Naive thymus-derived CD4-positive, alpha-beta T cell (primary cell): ENCODE measurements around the gene ELSPBP1. TPM values are rescaled to one million over a fixed set of nuclear protein-coding genes. Genes with fewer than 3 reads are reported as not detected.

Experiments used
- ATAC-seq: fragments of 150-1000 bp; cut with Tn5 transposase; 2 replicates; pipeline ENCODE4 v1.10.0; 2021; ENCODE audit warnings: mild to moderate bottlenecking, moderate library complexity
- CTCF ChIA-PET: fragments of 350-600 bp; sonication (Branson Sonifier 250); formaldehyde crosslinking; loops from one replicate; lab custom pipeline; 2021; ENCODE audit warnings: antibody characterized with exemption; lab: Charles Lee
- POLR2A ChIA-PET: fragments of 350-600 bp; sonication (Branson Sonifier 250); formaldehyde crosslinking; loops from one replicate; lab custom pipeline; 2021; ENCODE audit warnings: antibody characterized with exemption, inconsistent platforms; lab: Charles Lee
- DNase-seq, 9 donors: peaks; one replicate each; pipeline versions ENCODE4 v3.0.0 to v3.0.0-alpha.2; 2020 to 2022; ENCODE audit warnings: mixed read lengths in 1 of 9
- H3K27ac ChIP-seq: one replicate; pipeline ENCODE4 v1.7.0; 2013; ENCODE audit warnings: mild to moderate bottlenecking, low read depth, low read length, moderate library complexity
- H3K27me3 ChIP-seq, 2 donors: one replicate each; pipeline ENCODE4 v1.7.0; 2013; ENCODE audit warnings: low read length in 2 of 2, mild to moderate bottlenecking in 2 of 2, moderate library complexity in 2 of 2; ENCODE audit not compliant: control insufficient read depth in 2 of 2, insufficient read depth in 2 of 2
- H3K36me3 ChIP-seq, 3 experiments: 1 replicate in 2 of 3; 2 replicates in 1 of 3; pipeline ENCODE4 v1.7.0; 2013; ENCODE audit warnings: low read length in 3 of 3, mild to moderate bottlenecking in 3 of 3, moderate library complexity in 1 of 3; ENCODE audit not compliant: insufficient read depth in 3 of 3, control insufficient read depth in 2 of 3
- H3K4me1 ChIP-seq, 2 donors: one replicate each; pipeline ENCODE4 v1.7.0; 2013; ENCODE audit warnings: low read length in 2 of 2, mild to moderate bottlenecking in 2 of 2, moderate library complexity in 1 of 2; ENCODE audit not compliant: control insufficient read depth in 2 of 2, insufficient read depth in 2 of 2
- H3K4me3 ChIP-seq: 2 replicates; pipeline ENCODE4 v1.7.0; 2013; ENCODE audit warnings: mild to moderate bottlenecking, low read length
- H3K9me3 ChIP-seq, 3 experiments: 1 replicate in 2 of 3; 2 replicates in 1 of 3; pipeline ENCODE4 v1.7.0; 2013; ENCODE audit warnings: low read length in 3 of 3; ENCODE audit not compliant: control insufficient read depth in 2 of 3
- H3K27ac Mint-ChIP-seq, 9 donors: one replicate each; pipeline ENCODE4 v1.8.0; 2020 to 2022; ENCODE audit warnings: mixed read lengths in 9 of 9, mild to moderate bottlenecking in 8 of 9, moderate library complexity in 5 of 9, inconsistent platforms in 2 of 9
- H3K27me3 Mint-ChIP-seq, 5 donors: one replicate each; pipeline ENCODE4 v1.8.0; 2021 to 2022; ENCODE audit warnings: mixed read lengths in 5 of 5, mild to moderate bottlenecking in 1 of 5
- H3K36me3 Mint-ChIP-seq, 5 donors: one replicate each; pipeline ENCODE4 v1.8.0; 2020 to 2022; ENCODE audit warnings: mixed read lengths in 5 of 5, mild to moderate bottlenecking in 3 of 5, inconsistent platforms in 1 of 5
- H3K4me1 Mint-ChIP-seq, 7 donors: one replicate each; pipeline ENCODE4 v1.8.0; 2020 to 2022; ENCODE audit warnings: mixed read lengths in 7 of 7, mild to moderate bottlenecking in 3 of 7, inconsistent platforms in 1 of 7
- H3K4me3 Mint-ChIP-seq, 10 donors: one replicate each; pipeline ENCODE4 v1.8.0; 2020 to 2022; ENCODE audit warnings: mild to moderate bottlenecking in 10 of 10, mixed read lengths in 10 of 10, moderate library complexity in 6 of 10, inconsistent platforms in 2 of 10
- H3K9me3 Mint-ChIP-seq, 11 donors: one replicate each; pipeline ENCODE4 v1.8.0; 2020 to 2022; ENCODE audit warnings: mixed read lengths in 11 of 11, mild to moderate bottlenecking in 4 of 11, inconsistent platforms in 1 of 11, moderate library complexity in 1 of 11
- intact Hi-C, 2 donors: fragments of 100-400 bp; cut with micrococcal nuclease; formaldehyde crosslinking; loops; one replicate each; pipeline ENCODE4 v1.15.1; 2023
- polyA plus RNA-seq, 2 donors: library from polyadenylated mRNA; unstranded; fragments of 300-500 nt; fragmentation: Illumina TruSeq; gene quantifications; one replicate each; pipeline ENCODE4 v1.2.3, GENCODE V29; 2021
- total RNA-seq, 6 experiments: library from RNA in 5 of 6; stranded (reverse) in 5 of 6; gene quantifications; 1 replicate in 5 of 6; 2 replicates in 1 of 6; pipeline ENCODE4 v1.2.3 and lab custom pipeline; 2021 to 2026

The ELSPBP1 gene
- total and polyA plus RNA-seq, 7 experiments from 2014 or later, result not detected

DNA sequence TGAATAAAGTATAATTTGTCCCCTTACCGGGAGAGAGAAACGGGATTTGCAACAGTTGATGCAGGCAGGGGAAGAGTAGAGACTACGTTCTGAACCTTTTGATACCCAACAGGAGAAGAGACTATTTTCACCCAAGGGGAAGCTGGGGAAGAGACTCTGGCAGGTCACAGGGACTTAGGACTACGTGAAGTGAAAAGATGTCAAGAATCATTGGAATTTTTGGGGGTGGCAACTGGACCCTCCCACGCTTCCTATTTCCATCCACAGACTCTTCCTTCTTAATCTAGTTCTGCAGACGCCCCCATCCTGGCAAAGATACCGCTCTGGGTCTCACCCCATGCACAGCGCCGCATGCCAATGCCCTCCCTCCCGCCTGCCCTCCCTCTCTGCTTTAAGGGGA lies 35.6 kb downstream of the ELSPBP1 start:
- H3K9me3 ChIP-seq, result no peaks in the 10 kb centered on the region

GRCh38 chr19:48033604-48034003 lies 39.2 kb downstream of the ELSPBP1 start:
- no peak overlapping the region for H3K4me3 ChIP-seq
- intact Hi-C loops, result no loop called here
- Mint-ChIP-seq H3K4me3 (no peak overlapping the region), H3K27me3 (peaks cover 7 to 43% (median 33%) of the 10 kb centered on the region in 5 donors), H3K27ac (no peak overlapping the region), H3K9me3 (peaks cover 0 to 19% (median 11%) of the 10 kb centered on the region in 11 donors), H3K4me1 (peaks cover 0 to 6% (median 0%) of the 10 kb centered on the region in 7 donors), H3K36me3 (peaks cover 0 to 11% (median 0%) of the 10 kb centered on the region in 5 donors)
- no peak overlapping the region for H3K27ac ChIP-seq
- H3K27me3 ChIP-seq, result no peaks in the 10 kb centered on the region
- no peaks in the 10 kb centered on the region for H3K4me1 ChIP-seq
- DNase-seq, result no peak
- H3K9me3 ChIP-seq, result peaks cover 0 to 8% (median 0%) of the 10 kb centered on the region in 3 experiments
- H3K36me3 ChIP-seq, result no peaks in the 10 kb centered on the region
- CTCF ChIA-PET, result no interaction called here
- POLR2A ChIA-PET, result no interaction called here
- no peak for ATAC-seq

More for the DNA sequence above, 35.6 kb downstream of the ELSPBP1 start:
- intact Hi-C loops, result no loop called here
- H3K9me3 Mint-ChIP-seq, result peaks cover 0 to 5% (median 0%) of the 10 kb centered on the region in 11 donors
- ChIA-PET CTCF (no interaction called here), POLR2A (no interaction called here)
- H3K36me3 Mint-ChIP-seq, result no peaks in the 10 kb centered on the region
- Histone ChIP-seq H3K27ac (no peak overlapping the region), H3K4me1 (no peaks in the 10 kb centered on the region), H3K36me3 (no peaks in the 10 kb centered on the region), H3K4me3 (no peak overlapping the region), H3K27me3 (no peaks in the 10 kb centered on the region)
- H3K4me3 Mint-ChIP-seq, result no peak overlapping the region
- no peak for ATAC-seq
- H3K27me3 Mint-ChIP-seq, result peaks cover 20 to 53% (median 39%) of the 10 kb centered on the region in 5 donors
- no peak for DNase-seq
- peaks cover 0 to 6% (median 0%) of the 10 kb centered on the region in 7 donors for H3K4me1 Mint-ChIP-seq
- no peak overlapping the region for H3K27ac Mint-ChIP-seq

DNA sequence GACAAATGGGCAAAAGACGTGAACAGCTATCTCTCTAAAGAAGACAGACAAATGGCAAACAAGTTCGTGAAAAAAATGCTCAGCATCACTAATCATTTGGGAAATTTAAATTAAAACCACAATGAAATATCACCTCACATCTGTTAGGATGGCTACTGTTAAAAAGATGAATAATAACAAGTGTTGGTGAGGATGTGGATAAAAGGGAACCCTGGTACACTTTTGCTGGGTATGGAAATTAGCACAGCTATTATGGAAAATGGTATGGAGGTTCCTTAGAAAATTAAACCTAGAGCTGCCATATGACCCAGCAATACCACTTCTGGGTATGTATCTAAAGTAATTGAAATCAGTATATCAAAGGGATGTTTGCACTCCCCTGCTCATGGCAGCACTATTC lies 42.3 kb downstream of the ELSPBP1 start:
- ATAC-seq (no peak), DNase-seq (no peak)
- peaks cover 0 to 8% (median 0%) of the 10 kb centered on the region in 3 experiments for H3K9me3 ChIP-seq
- POLR2A ChIA-PET, result no interaction called here
- Mint-ChIP-seq H3K27ac (no peak overlapping the region), H3K36me3 (peaks cover 0 to 19% (median 0%) of the 10 kb centered on the region in 5 donors), H3K4me1 (peaks cover 0 to 2% (median 0%) of the 10 kb centered on the region in 7 donors), H3K4me3 (no peak overlapping the region), H3K27me3 (peaks cover 6 to 57% (median 47%) of the 10 kb centered on the region in 5 donors), H3K9me3 (peaks cover 0 to 27% (median 11%) of the 10 kb centered on the region in 11 donors)
- H3K4me1 ChIP-seq, result no peaks in the 10 kb centered on the region
- CTCF ChIA-PET, result no interaction called here
- H3K36me3 ChIP-seq, result no peaks in the 10 kb centered on the region
- intact Hi-C loops, result no loop called here
- H3K4me3 ChIP-seq, result no peak overlapping the region
- no peak overlapping the region for H3K27ac ChIP-seq
- no peaks in the 10 kb centered on the region for H3K27me3 ChIP-seq

DNA sequence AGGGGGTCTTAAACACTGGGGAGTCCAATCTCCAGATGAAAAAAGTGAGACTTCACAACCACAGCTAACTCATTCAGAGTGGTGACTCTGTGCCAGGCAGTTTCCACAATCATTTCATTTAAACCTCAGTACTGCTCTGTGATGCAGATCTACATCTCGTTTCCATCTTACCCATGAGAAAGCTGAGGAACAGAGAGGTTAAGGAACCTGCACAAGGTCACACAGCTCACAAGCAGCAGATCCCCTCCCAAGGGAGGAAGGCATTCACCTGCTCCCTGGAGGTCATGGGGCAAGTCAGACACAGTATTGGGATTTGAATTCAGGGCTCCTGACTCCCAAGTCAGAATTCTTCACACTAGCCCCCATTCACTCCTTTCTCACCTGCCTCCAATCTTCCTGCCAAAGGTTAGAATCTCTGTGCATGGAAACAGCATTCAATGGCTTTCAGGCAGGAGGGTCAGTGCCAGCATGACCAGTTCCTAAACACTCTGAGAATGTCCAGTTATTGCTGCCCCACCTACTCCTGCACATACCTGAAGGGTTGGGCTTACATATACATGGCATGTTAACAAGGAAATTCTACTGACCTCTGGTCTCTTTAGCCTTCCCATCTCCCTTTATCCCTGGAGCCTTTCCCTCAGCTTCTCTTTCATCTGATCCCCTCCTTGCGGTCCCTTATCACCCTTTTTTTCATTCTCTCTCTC lies 47.6 kb downstream of the ELSPBP1 start:
- Mint-ChIP-seq H3K4me1 (no peaks in the 10 kb centered on the region), H3K9me3 (peaks cover 0 to 10% (median 4%) of the 10 kb centered on the region in 11 donors), H3K27me3 (peaks cover 4 to 60% (median 48%) of the 10 kb centered on the region in 5 donors), H3K36me3 (peaks cover 0 to 7% (median 0%) of the 10 kb centered on the region in 5 donors), H3K4me3 (no peak overlapping the region), H3K27ac (peak overlapping the region in 1 of 9 donors; percentile 70)
- ChIA-PET POLR2A (no interaction called here), CTCF (no interaction called here)
- Histone ChIP-seq H3K9me3 (no peaks in the 10 kb centered on the region), H3K4me3 (no peak overlapping the region), H3K27me3 (no peaks in the 10 kb centered on the region), H3K27ac (no peak overlapping the region), H3K36me3 (no peaks in the 10 kb centered on the region), H3K4me1 (no peaks in the 10 kb centered on the region)
- DNase-seq, result no peak
- no peak for ATAC-seq
- intact Hi-C loops, result no loop called here

DNA sequence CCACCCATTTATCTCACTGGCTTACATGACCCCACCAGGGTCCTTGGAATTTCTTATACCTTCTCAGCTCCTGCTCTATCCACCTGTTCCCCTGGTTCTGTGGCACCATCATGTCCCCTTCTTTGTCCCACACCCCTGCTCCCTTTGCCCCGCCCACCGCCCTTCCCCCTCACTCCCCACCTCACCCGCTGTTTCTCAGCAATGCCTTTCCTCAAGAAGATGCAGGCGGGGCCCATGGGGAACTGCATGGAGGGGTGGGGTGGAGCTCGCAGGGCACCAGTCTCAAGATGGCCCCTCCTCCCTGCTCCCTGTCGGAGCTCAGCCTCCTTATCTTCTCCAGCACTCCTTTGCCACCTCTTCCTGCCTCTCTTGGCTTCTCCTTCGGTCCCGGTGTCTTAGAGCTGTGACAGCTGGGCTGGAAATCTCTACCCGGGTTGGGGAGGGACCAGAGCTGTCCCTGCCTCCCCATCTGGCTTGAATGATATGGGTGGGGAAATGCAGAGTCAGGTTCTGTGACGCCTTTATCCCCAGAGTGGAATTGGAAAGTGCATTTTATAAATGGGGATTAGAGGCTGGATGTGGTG lies 49.3 kb downstream of the ELSPBP1 start, which contains the start of gene CABP5:
CABP5 (minus strand) TSS at position 405 of the 584 bp plus-strand sequence; CDS start at position 248, 157 bp downstream.
- no peaks in the 10 kb centered on the region for H3K4me1 Mint-ChIP-seq
- peaks cover 4 to 59% (median 49%) of the 10 kb centered on the region in 5 donors for H3K27me3 Mint-ChIP-seq
- ChIA-PET POLR2A (no interaction called here), CTCF (no interaction called here)
- H3K4me1 ChIP-seq, result no peaks in the 10 kb centered on the region
- H3K36me3 Mint-ChIP-seq, result peaks cover 0 to 7% (median 0%) of the 10 kb centered on the region in 5 donors
- no peaks in the 10 kb centered on the region for H3K36me3 ChIP-seq
- no peak within 1 kb of the TSS for H3K27ac Mint-ChIP-seq
- H3K9me3 ChIP-seq, result no peaks in the 10 kb centered on the region
- peaks cover 0 to 7% (median 4%) of the 10 kb centered on the region in 11 donors for H3K9me3 Mint-ChIP-seq
- no peak for DNase-seq
- no peaks in the 10 kb centered on the region for H3K27me3 ChIP-seq
- H3K4me3 Mint-ChIP-seq, result no peak within 1 kb of the TSS
- intact Hi-C loops, result no loop called here
- ATAC-seq, result no peak
- no peak within 1 kb of the TSS for H3K4me3 ChIP-seq
- no peak within 1 kb of the TSS for H3K27ac ChIP-seq

GRCh38 chr19:48044561-48044960 lies 50.1 kb downstream of the ELSPBP1 start:
- no peaks in the 10 kb centered on the region for H3K36me3 ChIP-seq
- ATAC-seq, result no peak
- ChIA-PET CTCF (no interaction called here), POLR2A (no interaction called here)
- H3K27ac ChIP-seq, result no peak overlapping the region
- no peaks in the 10 kb centered on the region for H3K27me3 ChIP-seq
- no peak overlapping the region for H3K4me3 ChIP-seq
- intact Hi-C loops, result no loop called here
- H3K27me3 Mint-ChIP-seq, result peaks cover 2 to 52% (median 42%) of the 10 kb centered on the region in 5 donors
- no peaks in the 10 kb centered on the region for H3K4me1 ChIP-seq
- peaks cover 0 to 6% (median 0%) of the 10 kb centered on the region in 5 donors for H3K36me3 Mint-ChIP-seq
- H3K9me3 ChIP-seq, result no peaks in the 10 kb centered on the region
- no peak for DNase-seq
- peaks cover 0 to 4% (median 0%) of the 10 kb centered on the region in 11 donors for H3K9me3 Mint-ChIP-seq
- H3K4me1 Mint-ChIP-seq, result no peaks in the 10 kb centered on the region
- no peak overlapping the region for H3K27ac Mint-ChIP-seq
- H3K4me3 Mint-ChIP-seq, result no peak overlapping the region
